Measurements from ENCODE around the gene NOC2L.

Gene NOC2L

DNA sequence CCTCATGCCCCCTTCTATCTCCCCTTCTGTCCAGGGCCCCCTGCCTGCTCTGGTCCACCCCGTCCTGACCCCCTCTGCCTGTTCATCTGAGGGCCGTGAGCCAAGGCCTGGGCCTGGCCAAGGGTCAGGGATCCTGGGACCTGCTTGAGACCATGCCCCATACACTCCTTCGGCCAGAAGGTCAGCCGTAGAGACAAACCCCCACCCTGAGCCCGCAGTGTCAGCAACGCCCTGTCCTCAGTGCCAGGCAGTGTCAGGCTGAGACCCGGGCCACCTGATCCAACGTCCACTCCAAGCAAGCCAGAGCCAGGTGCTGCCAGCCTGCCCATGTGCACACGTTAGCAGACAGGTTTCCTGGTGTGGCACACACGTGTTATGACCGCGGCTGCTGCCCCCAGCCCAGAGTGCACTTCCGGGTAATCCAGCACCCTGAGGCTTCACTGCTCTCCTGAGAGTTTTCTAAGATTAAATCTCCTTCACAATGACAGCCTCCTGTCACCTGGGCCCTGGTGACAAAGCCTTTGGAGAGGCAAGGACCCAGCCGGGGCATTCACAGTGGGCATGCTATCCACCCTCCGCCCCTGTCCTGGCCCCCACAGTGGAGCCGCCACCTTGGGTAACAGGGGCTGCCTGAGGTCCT, 45.4 kb downstream of the NOC2L start:
- no peak for DNase-seq

DNA sequence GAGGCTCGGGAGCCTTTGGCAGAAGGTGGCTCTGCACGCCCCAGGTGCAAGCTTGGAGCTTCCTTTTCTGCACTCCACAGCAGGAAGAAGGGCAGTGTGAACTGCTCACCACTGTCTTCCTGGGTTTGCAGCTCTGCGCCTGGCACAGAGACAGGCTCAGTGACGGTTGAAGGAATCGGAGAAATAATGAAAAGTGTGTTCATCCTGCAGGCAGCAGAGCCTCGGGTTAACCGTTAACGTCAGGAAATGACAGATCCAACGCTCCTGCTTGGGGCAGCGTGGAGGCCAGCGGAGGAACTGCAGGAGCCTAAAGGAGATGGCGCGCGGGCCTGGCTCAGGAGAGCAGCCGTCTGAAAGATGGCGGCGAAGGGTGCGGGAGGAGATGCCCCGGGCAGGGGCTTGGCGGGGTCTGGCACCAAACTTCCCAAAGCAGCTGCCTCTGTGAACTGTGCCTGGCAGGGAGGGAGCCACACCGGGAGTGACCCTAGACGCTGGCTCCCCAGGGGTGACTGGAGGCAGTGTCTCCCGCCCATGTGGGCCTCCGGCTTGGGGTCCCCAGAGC, 46.2 kb downstream of the NOC2L start:
- no peak for DNase-seq

DNA sequence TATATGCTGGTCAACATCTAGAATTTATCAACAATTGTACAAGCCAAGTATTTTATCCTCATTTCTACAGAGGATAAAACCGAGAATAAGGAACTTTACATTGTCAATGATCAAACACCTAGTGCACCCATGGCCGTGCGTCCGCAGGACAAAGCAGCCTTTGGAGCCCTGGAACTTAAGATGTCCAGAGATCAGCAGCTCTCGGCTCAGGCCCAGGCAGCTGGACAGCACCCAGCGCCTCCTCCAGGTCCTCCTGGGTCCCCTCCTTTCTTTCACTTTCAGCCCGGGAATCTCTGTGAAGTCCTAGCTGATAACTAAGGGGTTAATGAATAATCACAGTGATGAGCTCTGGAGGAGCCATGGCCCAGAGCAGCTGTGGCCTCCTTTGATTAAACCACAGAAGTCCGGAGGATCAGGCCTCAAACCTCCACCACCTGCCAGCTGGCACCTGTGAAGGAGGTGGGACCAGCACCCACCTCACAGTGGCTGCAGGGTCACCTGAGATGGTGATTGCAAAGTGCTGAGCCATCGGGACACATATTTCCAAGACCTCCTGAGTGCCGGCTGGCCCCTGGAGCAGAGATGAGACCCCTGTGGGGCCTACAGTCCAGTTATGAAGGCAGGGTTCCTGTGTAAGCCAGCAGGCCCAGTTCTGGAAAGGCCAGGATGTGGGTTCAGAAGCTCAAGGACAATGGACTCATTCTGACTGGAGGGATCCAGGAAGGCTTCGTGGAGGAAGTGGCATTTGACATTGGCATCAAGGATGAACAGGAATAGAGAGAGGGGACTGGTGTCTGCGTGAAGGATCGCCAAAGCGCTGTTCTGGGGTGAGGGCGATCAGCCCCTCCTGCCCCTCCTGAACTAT, 46.9 kb downstream of the NOC2L start:
- no peak for DNase-seq

- DNase-seq = no peak
Observed at GRCh38 chr1:910881-911721, 48.0 kb downstream of the NOC2L start.

DNA sequence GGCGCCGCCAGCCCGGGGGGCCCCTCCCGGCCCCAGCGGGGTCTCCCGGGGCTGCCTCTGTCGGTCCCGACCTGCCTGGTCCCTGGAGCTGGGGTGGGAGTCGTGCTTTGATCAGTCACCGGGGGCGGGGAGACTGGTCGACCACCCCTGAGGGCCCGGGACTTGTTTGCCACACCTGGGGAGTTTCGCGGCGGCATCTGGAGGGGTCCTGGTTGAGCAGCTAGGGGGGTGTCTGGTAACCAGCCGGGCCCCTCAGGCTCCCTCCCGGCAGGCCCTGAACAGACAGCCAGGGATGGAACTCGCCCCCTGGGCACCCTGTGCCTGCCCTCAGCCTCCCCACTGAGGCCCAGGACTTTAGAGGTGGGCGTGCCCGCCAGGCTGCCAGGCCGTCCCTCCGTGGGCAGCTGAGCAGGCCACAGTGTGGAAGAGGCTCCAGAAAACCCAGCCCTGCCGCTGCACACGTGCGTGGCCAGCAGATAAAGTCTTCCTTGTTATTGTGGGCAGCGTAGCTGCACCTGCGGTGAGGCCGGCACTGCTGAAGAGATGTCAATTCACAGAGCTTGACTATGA, 48.7 kb downstream of the NOC2L start:
- no peak for DNase-seq

- no peak for DNase-seq
Observed at GRCh38 chr1:909861-910310, 49.2 kb downstream of the NOC2L start.

- no peak for DNase-seq
Observed at GRCh38 chr1:908661-909060, 50.4 kb downstream of the NOC2L start.

DNA sequence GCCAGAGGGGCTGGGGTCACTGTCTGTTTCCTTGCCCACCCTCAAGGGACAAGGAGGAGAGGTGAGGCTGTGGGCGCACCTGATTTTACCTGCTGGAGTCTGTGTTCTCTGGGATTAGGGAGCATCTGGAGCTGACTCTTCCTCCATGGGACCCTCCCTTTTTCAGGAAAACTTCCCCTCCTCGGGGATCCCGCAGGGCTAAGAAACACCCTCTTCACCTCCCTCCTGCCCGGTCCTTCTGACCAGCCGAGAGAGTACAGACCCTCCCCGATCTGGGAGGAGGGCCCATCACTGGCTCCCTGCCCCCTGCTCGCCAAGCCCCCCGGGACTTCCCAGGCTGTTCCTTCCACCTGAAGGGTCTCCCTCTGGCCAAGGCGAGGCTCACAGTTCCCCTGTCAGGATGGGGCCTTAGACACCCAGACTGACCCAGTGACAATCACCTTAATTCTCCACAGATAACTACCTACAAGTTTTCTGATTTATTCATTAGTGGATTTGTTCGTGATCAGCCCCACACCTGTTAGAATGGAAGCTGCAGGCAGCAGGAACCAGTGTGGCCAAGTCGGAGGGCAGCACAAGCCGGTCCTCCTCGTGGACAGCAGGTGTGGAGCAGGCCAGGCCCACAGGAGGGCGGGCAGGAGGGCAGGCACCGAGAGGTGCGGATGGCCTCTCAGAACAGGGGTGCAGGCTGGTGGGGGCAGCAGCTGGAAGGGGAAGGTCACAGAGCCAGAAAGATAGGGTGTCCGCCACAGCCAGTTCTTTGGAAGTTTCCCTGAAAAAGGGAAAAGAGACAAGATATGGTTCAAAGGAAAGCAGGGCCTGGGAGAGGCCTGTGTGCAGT, 51.2 kb downstream of the NOC2L start:
- DNase-seq = no peak

DNA sequence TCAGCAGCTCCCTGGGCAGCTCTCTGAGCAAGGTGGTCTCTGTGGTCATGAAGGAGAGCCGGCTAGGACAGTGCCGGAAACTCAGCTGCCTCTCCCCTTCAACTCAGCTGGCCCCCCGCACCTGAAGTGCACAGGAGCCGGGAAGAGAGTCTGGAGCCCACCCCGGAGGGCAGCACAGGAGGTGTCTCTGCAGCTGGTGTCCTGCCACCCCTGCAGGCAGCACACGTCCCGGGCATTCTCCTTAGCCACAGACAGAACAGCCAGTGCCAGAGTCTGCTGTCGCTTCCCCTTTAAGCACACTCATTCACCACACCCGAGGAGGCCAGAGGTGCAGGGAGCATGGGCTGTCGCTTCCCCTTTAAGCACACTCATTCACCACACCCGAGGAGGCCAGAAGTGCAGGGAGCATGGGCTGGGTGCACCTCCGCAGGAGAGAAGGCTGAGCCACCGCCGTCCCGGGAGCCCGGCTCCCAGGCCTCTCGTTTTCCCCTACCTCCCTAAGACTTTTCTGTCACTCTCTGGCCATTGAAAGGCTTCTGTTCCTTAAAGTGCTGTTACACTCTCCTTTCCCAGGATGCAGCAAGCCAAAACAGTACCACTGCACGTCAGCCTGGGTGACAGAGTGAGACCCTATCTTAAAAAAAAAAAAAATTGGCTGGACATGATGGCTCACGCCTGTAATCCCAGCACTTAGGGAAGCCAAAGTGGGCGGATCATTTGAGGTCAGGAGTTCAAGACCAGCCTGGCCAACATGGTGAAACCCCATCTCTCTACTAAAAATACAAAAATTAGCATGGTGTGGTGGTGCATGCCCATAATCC, 52.2 kb downstream of the NOC2L start:
- no peak for DNase-seq

DNA sequence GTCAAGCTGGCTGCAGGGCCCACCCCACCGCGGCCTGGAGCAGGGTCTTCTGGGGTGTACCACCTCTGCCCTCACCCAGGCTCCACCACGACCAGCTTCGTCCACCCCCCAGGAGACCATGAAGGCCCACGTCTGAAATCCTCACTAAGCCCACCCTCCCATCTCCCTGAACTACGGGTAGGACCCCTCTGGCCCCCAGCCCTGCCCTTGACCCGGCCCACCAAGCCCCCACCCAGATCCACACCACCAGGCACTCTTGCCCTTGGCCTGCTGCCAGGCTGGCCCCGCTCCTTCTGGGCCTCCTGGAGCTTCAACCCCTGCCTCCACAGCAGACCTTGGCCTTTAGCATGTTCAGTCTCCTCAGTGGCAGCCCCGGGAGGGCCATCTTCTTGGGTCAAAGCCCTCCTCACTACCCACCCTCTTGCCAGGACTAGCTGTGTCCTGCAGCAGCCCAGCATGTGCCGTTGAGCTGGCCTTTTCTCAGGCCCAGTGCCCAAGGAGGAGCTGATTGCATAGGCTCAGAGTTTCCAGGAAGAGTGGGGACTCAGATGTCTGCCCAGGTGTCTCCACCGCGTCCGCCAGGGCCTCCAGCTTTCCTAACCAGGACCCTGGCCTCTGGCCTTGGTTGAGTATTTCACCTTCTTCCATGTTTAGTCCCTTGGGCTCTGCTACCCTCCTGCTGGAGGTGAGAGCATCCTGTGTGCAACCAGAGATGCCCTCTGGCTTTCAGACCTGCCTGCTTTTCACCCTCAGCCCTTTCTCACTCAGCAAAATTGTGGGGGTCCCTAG, 53.1 kb downstream of the NOC2L start:
- DNase-seq = no peak

DNA sequence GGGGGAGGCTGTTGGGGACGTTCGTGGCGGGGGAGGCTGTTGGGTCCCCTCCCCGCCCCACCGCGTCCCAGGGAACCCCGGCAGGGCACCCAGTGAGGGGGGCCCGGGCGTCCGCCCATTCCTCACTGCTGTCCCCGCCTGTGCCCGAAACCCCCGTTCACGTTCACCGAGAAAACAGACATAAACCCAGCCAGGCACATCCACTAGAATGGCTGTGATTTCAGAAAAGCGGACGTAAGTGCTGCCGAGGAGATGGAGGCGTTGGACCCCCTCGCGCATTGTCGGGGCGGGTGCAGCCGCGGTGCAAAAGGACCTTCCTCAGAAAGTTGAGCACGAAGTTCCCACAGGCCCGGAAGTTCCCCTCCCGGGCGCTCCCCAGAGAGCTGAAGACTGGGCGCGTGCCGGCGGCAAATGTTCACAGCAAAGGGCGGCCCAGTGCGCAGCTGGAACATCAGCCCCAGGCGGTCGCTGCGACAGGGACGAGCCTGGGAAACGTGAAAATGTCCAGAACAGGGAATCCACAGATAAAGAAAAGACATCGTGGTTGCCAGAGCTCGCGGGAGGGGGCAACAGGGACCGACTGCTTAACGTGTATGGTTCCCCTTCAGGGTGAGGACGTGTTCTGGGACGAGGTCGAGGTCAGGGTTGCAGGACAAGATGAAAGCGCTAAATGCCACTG, 53.8 kb downstream of the NOC2L start:
- no peak for DNase-seq

DNA sequence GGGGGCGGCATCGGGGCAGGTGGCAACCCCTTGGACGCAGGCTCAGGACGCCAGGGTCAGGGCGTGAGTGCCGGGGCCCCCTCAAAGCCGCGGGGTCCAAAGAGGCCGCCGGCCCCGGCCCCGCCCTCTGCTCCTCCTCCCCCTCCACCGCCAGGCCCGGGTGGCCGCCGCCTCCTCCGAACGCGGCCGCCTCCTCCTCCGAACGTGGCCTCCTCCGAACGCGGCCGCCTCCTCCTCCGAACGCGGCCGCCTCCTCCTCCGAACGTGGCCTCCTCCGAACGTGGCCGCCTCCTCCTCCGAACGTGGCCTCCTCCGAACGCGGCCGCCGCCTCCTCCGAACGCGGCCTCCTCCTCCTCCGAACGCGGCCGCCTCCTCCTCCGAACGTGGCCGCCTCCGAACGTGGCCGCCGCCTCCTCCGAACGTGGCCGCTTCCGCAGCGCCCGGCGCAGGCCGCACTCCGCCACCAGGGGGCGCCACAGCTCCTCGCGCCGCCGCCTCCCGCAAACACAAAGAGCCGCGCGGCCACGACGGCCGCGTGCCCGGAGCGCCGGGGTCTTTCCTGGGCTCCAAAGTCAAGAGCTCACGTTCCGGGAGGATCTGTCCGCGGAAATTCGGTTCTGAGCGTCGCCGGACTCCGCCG, 54.6 kb downstream of the NOC2L start:
- DNase-seq = no peak

DNA sequence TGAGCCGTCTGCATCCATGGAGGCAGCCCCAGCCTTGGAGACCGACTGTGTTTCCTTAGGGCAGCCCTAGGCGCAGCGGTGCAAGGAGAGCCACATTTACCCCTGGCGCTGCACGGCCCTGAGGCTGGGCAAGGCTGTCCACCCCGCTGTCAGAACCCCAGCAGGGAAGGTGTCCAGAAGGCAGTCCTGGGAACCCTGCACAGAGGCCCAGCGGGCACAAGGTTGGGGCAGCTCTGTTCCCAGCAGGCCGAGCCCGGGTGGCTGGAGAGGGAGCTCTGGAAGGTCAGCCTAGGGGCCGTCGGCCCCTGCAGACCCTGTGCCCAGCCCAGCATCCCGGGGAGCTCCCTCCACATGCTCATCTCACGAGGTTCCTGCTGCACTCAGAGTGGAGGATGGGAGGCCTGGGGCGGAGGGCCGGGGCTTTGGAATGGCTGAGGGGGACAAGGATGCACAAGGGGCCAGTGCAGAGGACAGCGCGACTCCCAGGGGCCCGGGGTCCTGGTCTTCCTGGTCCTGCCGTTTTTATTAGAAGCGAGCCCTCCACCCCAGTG, 55.3 kb downstream of the NOC2L start:
- DNase-seq = no peak

GRCh38 chr1:903305-903704, 55.8 kb downstream of the NOC2L start:
- DNase-seq = no peak

DNA sequence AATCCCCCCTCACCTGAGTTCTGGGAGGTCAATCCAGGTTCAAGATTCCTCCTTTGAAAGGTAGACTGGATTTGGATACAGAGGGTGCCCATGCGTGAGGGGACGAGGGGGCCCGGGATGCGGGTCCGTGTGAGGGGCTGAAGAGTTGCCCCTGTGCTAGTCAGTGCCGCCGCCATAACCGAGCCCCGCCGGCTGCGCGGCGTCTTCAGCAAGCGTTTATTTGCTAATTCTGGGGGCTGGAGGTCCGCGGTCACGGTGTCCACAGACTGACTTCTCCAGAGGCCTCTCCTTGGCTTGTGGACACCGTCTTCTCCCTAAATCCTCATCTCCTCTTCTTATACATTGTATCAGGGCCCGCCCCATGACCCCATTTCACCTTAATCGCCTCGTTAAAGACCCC, 56.3 kb downstream of the NOC2L start:
- no peak for DNase-seq

DNA sequence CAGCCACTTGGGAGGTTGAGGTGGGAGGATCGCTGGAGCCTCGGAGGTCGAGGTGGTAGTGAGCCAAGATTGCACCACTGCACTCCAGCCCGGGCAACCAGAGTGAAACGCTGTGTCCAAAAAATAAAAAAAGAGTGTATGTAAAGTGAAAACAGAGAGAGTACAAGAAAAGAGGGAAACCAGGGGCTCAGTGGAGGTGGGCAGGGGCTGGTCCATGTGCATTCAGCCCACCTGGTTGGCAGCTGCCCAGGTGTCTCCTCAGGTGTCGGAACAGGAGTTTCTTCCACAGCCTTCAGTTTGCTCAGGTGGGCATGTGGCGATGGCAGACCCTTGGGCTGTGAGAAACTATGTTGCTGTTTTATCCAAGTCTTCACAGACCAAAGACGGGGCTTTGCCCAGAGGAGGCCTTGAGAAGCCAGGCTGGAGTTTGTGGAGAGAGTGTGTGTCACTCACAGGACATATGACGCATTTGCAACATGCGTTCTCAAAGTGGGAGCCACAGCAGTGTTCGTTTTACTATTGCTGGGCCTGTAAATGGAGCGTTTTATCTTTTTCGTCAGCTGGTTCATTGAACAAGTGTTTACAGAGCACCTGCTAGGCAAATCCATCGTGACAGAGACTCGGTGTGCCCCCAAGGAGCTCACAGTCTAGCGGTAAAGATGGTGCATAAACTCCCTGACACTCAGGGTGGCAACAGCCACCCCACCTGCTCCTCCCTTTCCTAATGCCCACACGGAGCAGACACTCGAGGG, 57.8 kb downstream of the NOC2L start:
- no peak for DNase-seq

GRCh38 chr1:899636-900317, 59.3 kb downstream of the NOC2L start:
- DNase-seq = no peak
